Stimulated activated naive CD4-positive, alpha-beta T cell (primary cell): ENCODE results near the gene IRAK2.
"Not testable (repeated sequence)": the region's sequence is repeated elsewhere in the genome, so short reads cannot be mapped to it uniquely, and the experiment has no call there.

Source experiments
- DNase-seq, 6 experiments: peaks; one replicate each; lab custom pipeline; 2025; lab: John Stamatoyannopoulos, UW

Gene IRAK2

GRCh38 chr3:10164546-10165393 is at the start of gene IRAK2:
IRAK2 (plus strand) TSS chr3:10164919; CDS start chr3:10164955, 36 bp downstream.
- DNase-seq, result peak; percentile 19 to 78 (median 47)

DNA sequence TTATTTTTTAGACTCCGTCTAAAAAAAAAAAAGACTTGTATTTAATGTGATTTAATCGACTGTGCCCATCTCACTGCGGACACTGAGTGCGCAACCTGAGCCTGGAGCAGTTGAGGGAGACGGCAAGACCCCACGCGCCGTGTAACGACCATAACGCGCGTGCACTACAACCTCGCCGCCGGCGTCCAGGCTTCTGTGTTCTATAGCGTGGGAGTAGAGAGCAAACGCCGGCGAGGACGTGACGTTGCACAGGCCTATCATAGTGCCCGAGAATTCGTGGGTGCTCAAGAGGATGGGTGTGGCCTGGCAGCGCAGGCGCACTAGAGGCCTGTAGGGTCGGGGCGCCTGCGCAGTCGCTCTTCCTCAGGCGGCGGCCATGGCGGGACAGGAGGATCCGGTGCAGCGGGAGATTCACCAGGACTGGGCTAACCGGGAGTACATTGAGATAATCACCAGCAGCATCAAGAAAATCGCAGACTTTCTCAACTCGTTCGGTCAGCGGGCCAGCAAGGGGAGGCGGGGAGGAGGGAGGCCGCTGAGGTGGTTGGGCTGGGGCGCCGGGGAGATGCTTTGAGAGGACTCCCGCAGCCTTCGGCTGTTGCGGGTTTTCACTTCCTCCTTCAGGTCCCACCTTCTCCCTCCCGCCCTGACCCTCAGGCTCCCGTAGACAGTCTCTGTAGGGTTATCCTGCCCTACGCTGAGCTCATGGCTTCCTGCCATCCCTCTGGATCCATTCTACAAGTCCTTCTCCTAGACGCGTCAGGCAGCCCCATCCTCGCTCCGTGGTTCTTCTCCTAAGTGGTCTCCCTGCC is 49.2 kb upstream of the IRAK2 start, which contains the start of gene BRK1:
Gene BRK1, plus strand, starts transcription at position 350 of the 812 bp plus-strand sequence. Its CDS starts 27 bp downstream, at position 377.
- peak; percentile 84 to 93 (median 92) for DNase-seq

DNA sequence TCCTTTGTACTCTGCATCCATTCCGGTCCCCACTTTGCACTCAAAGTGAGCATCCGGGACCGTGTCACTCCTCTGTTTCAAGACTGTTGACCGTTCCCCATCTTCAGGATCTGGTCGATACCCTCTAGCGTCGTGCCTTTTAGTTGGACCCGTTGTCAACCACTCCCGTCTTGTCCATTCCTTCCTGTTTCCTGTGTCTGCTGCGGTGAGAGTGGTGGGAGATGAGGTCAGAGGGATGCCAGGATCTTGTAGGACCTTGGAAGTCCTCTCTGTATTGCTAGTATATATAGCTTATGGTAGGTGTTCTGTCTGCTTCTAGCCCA is 48.6 kb upstream of the IRAK2 start:
- no peak for DNase-seq

GRCh38 chr3:10116928-10117327 is 47.8 kb upstream of the IRAK2 start:
- no peak for DNase-seq

DNA sequence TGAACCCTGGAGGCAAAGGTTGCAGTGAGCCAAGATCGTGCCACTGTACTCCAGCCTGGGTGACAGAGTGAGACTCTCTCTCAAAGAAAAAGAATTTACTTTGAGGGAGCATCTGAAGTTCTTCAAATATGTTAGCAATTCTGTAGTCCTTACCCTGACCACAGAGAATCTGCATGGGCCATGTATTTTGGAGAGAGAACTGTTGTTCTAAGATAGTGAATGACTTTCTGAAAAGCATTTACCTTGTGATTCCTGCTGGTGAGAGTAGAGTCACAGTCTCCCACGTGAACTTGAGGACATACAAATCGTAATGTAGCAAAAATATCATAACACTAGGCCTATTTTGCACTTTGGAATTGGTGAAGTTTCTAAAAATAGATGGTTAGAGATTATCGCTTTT is 45.3 kb upstream of the IRAK2 start:
- no peak for DNase-seq

GRCh38 chr3:10121064-10121463 is 43.7 kb upstream of the IRAK2 start:
- no peak for DNase-seq

- no peak for DNase-seq
These were observed 42.0 kb upstream of the IRAK2 start for GRCh38 chr3:10122724-10123123.

GRCh38 chr3:10135872-10136271 is 28.8 kb upstream of the IRAK2 start:
- DNase-seq, result not testable (repeated sequence)

DNA sequence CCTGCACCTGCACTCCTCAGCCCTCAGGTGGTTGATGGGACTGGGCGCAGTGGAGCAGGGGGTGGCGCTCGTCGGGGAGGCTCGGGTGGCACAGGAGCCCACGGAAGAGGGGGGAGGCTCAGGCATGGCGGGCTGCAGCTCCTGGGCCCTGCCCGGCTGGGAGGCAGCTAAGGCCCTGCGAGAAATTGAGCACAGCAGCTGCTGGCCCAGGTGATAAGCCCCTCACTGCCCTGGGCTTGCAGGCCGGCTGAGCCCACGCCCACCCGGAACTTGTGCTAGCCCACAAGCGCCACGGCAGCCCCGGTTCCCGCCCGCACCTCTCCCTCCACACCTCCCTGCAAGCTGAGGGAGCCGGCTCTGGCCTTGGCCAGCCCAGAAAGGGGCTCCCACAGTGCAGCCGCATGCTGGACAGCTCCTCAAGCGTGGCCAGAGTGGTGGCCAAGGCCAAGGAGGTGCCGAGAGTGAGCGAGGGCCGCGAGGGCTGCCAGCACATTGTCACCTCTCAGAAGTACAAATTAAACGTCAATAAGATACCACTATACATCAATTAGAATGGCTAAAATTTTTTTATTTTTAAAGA is 28.2 kb upstream of the IRAK2 start:
- no peak for DNase-seq

DNA sequence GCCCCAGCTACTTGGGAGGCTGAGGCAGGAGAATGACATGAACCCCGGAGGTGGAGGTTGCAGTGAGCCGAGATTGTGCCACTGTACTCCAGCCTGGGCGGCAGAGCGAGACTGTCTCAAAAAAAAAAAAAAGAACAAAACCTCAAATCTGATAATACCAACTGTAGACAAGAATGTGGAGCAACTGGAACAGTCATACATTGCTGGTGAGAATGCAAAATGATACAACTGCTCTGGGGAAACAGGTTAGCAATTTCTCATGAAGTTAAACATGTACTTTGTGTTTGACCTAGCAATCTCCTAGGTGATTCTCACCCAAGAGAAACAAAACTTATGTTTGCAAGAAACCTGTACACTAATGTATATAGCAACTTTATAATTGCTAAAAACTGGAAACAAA is 27.5 kb upstream of the IRAK2 start:
- no peak for DNase-seq

GRCh38 chr3:10140996-10141546 is 23.6 kb upstream of the IRAK2 start:
- no peak for DNase-seq

DNA sequence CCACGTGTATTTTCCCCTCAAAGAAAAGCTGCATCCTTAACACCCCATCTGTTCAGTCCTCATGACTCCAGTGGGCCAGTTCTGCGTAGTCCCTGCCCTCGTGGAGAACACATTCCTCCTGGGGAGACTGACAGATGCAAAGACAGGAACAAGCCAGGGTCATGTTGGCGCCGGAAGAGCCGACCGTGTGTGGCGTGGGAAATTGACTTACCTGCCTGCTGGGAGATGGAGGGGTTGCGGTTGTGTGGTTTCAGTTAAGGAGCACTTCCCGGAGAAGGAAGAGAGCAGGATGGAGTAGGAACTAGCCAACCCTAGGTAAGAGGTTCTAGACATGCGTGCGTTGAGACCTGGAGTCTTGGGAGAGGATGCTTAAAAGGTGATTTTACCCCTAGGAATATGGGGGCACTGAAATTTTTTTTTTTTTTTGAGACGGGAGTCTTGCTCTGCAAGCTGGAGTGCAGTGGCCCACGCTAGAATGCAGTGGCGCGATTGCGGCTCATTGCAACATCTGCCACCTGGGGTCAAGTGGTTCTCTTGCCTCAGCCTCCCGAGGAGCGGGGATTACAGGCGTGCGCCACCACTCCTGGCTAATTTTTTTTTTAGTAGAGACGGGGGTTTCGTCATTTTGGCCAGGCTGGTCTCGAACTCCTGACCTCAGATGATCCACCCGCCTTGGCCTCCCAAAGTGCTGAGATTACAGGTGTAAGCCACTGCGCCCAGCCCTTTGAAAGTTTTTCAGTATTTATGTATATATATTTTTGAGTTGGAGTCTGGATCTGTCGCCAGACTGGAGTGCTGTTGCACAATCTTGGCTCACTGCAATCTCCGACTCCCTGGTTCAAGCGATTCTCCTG is 21.8 kb upstream of the IRAK2 start:
- peak in 3 of 6 experiments; percentile 11 to 36 (median 31) for DNase-seq

DNA sequence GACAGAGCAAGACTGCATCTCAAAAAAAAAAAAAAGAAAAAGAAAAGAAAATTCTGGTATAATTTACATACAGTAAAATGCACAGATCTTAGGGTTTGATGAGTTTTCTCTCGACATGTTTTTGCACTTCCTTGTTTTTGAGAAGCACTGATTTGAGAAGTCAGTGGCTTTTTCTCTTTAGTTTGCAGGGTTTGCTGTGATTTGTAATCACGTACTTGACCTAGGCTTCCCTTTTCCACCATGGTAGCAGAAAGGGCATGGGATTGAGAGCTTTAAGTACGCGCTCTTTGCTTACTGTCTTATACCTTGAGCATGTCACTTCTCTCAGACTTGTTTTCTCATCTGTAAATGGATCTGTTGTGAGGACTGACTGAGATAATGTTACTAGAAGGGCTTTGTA is 19.0 kb upstream of the IRAK2 start:
- DNase-seq, result no peak

- no peak for DNase-seq
These were observed 15.5 kb upstream of the IRAK2 start for GRCh38 chr3:10149226-10149625.

DNA sequence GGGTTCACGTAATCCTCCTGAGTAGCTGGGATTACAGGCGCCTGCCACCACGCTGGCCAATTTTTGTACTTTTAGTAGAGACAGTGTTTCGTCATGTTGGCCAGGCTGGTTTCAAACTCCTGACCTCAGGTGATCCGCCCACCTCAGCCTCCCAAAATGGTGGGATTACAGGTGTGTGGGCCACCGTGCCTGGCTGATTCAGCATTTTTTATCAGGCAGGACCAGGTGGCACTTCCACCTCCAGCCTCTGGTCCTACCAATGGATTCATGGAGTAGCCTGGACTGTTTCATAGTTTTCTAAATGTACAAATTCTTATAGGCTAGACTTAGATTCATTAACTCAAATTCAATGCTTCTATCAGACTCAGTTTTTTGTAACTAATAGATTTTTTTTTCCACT is 13.7 kb upstream of the IRAK2 start:
- DNase-seq, result no peak

DNA sequence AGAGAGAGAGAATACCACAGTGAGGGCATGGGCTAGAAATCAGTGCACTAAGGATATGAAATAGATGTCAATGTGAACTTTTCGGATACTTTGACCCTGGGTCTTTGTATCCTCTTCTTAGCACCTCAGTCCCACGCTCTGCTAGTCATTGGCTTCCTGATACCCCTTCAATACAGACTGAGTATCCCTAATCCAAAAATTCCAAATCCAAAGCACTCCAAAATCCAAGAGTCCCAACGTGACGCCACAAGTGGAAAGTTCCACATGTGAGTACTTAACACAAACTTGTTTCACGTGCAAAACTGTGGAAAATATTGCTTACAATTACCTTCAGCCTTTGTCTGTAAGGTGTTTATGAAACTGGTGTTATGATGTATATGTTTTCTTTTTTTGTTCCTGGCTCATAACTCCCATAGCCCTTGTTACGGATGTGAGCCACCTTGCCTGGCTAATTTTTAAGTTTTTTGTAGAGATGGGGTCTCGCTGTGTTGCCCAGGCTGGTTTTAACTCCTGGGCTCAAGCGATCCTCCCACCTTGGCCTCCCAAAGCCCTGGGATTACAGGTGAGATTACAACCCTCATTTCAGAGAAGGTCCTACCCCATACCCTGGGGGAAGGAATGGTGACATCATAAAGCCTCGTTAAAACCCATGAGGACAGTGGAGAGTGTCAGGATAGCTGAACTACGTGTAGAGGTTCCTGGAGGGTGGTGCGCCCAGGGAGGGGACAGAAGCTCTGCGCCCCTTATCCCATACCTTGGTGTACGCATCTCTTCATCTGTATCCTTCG is 10.2 kb upstream of the IRAK2 start:
- no peak for DNase-seq

DNA sequence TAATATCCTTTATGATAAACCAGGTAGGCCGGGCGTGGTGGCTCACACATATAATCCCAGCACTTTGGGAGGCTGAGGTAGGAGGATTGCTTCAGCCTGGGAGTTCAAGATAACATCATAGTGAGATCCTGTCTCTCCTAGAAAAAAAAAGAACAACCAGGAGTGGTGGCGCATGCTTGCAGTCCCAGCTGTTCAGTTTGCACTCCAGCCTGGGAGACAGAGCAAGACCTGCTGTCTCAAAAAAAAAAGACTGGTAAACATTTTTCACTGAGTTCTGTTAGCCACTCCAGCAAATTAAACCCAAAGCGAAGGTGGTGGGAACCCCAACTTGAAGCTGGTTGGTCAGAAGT is 9.6 kb upstream of the IRAK2 start:
- no peak for DNase-seq

DNA sequence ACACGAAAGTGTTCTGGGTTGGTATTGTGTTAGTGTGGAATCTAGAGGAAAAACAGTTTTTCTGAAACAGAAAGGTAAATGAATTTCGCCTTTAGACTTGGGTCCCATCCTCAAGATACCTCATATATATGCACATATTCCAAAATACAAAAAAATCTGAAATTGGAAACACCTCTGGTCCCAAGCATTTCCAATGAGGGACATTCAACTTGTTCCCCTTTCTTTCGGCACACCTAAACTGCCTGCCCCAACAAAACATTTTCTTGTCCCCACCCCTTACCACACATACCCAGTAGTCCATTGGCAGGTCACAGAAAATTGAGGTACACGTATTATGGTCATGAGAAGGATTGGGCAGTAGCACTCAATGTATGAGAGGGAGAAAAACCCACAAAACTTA is 9.1 kb upstream of the IRAK2 start:
- DNase-seq, result no peak

GRCh38 chr3:10157031-10157430 is 7.7 kb upstream of the IRAK2 start:
- DNase-seq, result no peak

- DNase-seq, result not testable (repeated sequence)
These were observed 6.2 kb upstream of the IRAK2 start for GRCh38 chr3:10158555-10158954.

- no peak for DNase-seq
These were observed 4.4 kb upstream of the IRAK2 start for GRCh38 chr3:10160346-10160745.
